ENCODE data around the gene CETN1.

The CETN1 gene

DNA sequence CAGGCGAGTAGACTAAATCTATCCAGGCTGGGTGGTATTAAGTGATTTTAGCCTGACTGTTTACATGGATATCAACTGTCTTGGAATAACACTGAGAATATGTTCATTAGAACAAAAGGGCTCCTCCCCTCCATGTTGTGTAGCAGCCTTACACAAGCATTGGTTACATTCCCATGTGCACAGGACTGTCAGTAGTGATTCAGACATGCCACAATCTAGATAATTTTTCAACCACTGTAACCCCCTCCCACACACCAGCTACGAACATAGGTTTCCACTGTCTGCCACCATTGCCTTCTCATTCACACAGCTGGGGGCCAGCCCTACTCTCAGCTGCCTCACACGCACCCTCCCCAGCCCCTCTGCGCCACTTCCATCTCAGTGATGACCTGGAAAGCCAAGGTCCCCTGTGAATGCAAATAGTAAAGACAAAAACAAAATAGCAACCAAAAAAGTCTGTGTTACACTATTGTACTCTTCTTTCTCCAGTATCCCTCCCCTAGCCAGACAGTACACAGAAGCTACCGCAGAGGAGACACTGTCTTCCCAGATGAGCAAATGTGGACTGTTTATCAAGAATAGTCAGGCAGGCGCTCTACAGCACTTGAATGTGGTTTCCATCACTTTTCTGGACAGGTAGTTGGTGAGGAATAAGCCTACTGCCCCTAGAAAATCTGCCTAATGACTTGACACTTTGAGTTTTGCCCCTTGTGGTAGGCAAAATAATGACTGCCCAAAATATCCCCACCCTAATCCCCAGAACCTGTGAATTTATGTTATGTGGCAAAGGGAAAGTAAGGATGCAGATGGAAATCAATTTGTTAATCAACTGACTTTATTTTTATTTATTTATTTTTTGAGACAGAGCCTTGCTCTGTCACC is 49.3 kb downstream of the CETN1 start:
- TF ChIP-seq, protein P1, sequence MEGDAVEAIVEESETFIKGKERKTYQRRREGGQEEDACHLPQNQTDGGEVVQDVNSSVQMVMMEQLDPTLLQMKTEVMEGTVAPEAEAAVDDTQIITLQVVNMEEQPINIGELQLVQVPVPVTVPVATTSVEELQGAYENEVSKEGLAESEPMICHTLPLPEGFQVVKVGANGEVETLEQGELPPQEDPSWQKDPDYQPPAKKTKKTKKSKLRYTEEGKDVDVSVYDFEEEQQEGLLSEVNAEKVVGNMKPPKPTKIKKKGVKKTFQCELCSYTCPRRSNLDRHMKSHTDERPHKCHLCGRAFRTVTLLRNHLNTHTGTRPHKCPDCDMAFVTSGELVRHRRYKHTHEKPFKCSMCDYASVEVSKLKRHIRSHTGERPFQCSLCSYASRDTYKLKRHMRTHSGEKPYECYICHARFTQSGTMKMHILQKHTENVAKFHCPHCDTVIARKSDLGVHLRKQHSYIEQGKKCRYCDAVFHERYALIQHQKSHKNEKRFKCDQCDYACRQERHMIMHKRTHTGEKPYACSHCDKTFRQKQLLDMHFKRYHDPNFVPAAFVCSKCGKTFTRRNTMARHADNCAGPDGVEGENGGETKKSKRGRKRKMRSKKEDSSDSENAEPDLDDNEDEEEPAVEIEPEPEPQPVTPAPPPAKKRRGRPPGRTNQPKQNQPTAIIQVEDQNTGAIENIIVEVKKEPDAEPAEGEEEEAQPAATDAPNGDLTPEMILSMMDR (IDR thresholded peaks at IDR 0.05; ENCODE audit: insufficient read depth, low read depth, low read length, missing control alignments) = peak; percentile 17
- H3K4me3 ChIP-seq (ENCODE audit: low read depth, low read length) = no peak overlapping the region
- DNase-seq (ENCODE audit: low read depth) = no peak

DNA sequence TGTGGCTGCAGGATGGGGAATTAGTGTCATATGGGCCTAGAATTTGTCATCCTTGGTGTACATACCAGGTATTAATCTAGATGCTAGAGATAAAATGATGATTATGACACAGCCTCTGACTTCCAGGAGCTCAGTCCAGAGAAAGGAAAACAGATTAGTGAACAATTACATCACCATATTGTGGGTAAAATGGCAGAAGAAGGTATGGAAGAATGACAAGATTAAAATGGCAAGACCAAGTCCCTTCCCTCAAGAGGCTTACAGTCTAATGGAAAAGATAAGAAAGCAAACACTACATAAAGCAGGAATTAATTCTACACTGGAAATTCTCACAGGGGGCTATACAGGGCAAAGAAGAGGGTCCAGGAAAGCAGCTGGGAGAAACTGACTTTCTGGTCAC is 51.4 kb downstream of the CETN1 start:
- no peak for DNase-seq (ENCODE audit: low read depth)
- no peak overlapping the region for H3K4me3 ChIP-seq (ENCODE audit: low read depth, low read length)
- TF ChIP-seq, protein P1 (IDR thresholded peaks at IDR 0.05; ENCODE audit: insufficient read depth, low read depth, low read length, missing control alignments) = no peak
